Lower lobe of right lung (tissue), 2 donors: ENCODE data around the gene CCR6. TPM values are rescaled to one million over a fixed set of nuclear protein-coding genes. Genes with fewer than 3 reads are reported as not detected.

ENCODE experiments used
- ATAC-seq, 2 donors: fragments of 200-7000 bp; cut with Tn5 transposase; one replicate each; pipeline ENCODE4 v1.9.1; 2020 to 2022; ENCODE audit warnings: mild to moderate bottlenecking in 2 of 2, moderate library complexity in 2 of 2
- DNase-seq: peaks from one replicate; pipeline ENCODE4 v3.0.0-alpha.2; 2020
- H3K27ac ChIP-seq: fragments of 200-600 bp; one replicate; pipeline ENCODE4 v1.8.0; 2022
- H3K27me3 ChIP-seq: fragments of 200-600 bp; one replicate; pipeline ENCODE4 v1.8.0; 2022; ENCODE audit warnings: low read depth
- H3K36me3 ChIP-seq: fragments of 200-600 bp; one replicate; pipeline ENCODE4 v1.8.0; 2022; ENCODE audit warnings: mild to moderate bottlenecking
- H3K4me1 ChIP-seq: fragments of 200-600 bp; one replicate; pipeline ENCODE4 v1.8.0; 2022
- H3K4me3 ChIP-seq: fragments of 200-600 bp; one replicate; pipeline ENCODE4 v1.8.0; 2022; ENCODE audit warnings: mild to moderate bottlenecking
- H3K9me3 ChIP-seq: fragments of 200-600 bp; one replicate; pipeline ENCODE4 v1.8.0; 2022
- CTCF ChIP-seq: fragments of 200-600 bp; IDR thresholded peaks from one replicate; pipeline ENCODE4 v1.8.0; 2022; ENCODE audit warnings: antibody characterized with exemption, mild to moderate bottlenecking
- intact Hi-C: fragments of 100-400 bp; cut with DNase I; formaldehyde crosslinking; loops from one replicate; pipeline ENCODE4 v1.11.0; 2022
- total RNA-seq: library from RNA; stranded (reverse); fragmentation: NEBNext Ultra II Directional; extraction: Animal tissue kit (Norgen Biotek cat#: 25700); gene quantifications from one replicate; pipeline ENCODE4 v1.2.1, GENCODE V29; 2021
- donor health status: DM: no; HTN: yes; CAD: no; lungs with severe emphysema.

CCR6 gene
- total RNA-seq, 1 donor from 2014 or later, result 0.83 TPM

GRCh38 chr6:167095888-167096287, 27.0 kb upstream of the CCR6 start:
- H3K27ac ChIP-seq, result no peak overlapping the region
- H3K27me3 ChIP-seq, result no peaks in the 10 kb centered on the region
- no peak for DNase-seq
- no peaks in the 10 kb centered on the region for H3K9me3 ChIP-seq
- intact Hi-C loops, result no loop called here
- no peaks in the 10 kb centered on the region for H3K36me3 ChIP-seq
- H3K4me1 ChIP-seq, result no peaks in the 10 kb centered on the region
- no peak for TF ChIP-seq CTCF
- ATAC-seq, result no peak
- H3K4me3 ChIP-seq, result no peak overlapping the region

GRCh38 chr6:167096991-167097390, 25.9 kb upstream of the CCR6 start:
- Histone ChIP-seq H3K4me1 (no peaks in the 10 kb centered on the region), H3K36me3 (no peaks in the 10 kb centered on the region), H3K9me3 (no peaks in the 10 kb centered on the region), H3K4me3 (no peak overlapping the region), H3K27ac (no peak overlapping the region), H3K27me3 (no peaks in the 10 kb centered on the region)
- TF ChIP-seq CTCF, result no peak
- DNase-seq (no peak), ATAC-seq (no peak)
- intact Hi-C loops, result no loop called here

GRCh38 chr6:167097770-167098169, 25.1 kb upstream of the CCR6 start:
- H3K27ac ChIP-seq, result no peak overlapping the region
- DNase-seq (no peak), ATAC-seq (no peak)
- H3K4me3 ChIP-seq, result no peak overlapping the region
- no peaks in the 10 kb centered on the region for H3K9me3 ChIP-seq
- no peaks in the 10 kb centered on the region for H3K36me3 ChIP-seq
- TF ChIP-seq CTCF, result no peak
- no peaks in the 10 kb centered on the region for H3K4me1 ChIP-seq
- no peaks in the 10 kb centered on the region for H3K27me3 ChIP-seq
- intact Hi-C loops, result no loop called here

- Histone ChIP-seq H3K36me3 (no peaks in the 10 kb centered on the region), H3K9me3 (no peaks in the 10 kb centered on the region), H3K27me3 (no peaks in the 10 kb centered on the region), H3K4me1 (no peaks in the 10 kb centered on the region), H3K27ac (no peak overlapping the region), H3K4me3 (no peak overlapping the region)
- DNase-seq (no peak), ATAC-seq (no peak)
- intact Hi-C loops, result no loop called here
- no peak for TF ChIP-seq CTCF
Measured at GRCh38 chr6:167098825-167099225, 24.1 kb upstream of the CCR6 start.

GRCh38 chr6:167099707-167100106, 23.2 kb upstream of the CCR6 start:
- H3K9me3 ChIP-seq, result no peaks in the 10 kb centered on the region
- no peak overlapping the region for H3K27ac ChIP-seq
- ATAC-seq (no peak), DNase-seq (no peak)
- H3K27me3 ChIP-seq, result no peaks in the 10 kb centered on the region
- H3K4me1 ChIP-seq, result no peaks in the 10 kb centered on the region
- H3K36me3 ChIP-seq, result no peaks in the 10 kb centered on the region
- H3K4me3 ChIP-seq, result no peak overlapping the region
- TF ChIP-seq CTCF, result no peak
- intact Hi-C loops, result no loop called here

- no peak for TF ChIP-seq CTCF
- intact Hi-C loops, result no loop called here
- ATAC-seq (no peak), DNase-seq (no peak)
- no peaks in the 10 kb centered on the region for H3K27me3 ChIP-seq
- H3K9me3 ChIP-seq, result no peaks in the 10 kb centered on the region
- no peaks in the 10 kb centered on the region for H3K4me1 ChIP-seq
- no peak overlapping the region for H3K27ac ChIP-seq
- no peak overlapping the region for H3K4me3 ChIP-seq
- H3K36me3 ChIP-seq, result no peaks in the 10 kb centered on the region
Measured at GRCh38 chr6:167100241-167100674, 22.6 kb upstream of the CCR6 start.
